Osteocyte (in vitro differentiated cells): ENCODE results near the gene SMPD3. TPM values are rescaled to one million over a fixed set of nuclear protein-coding genes. Genes with fewer than 3 reads are reported as not detected.

Experiments
- DNase-seq: peaks from one replicate; pipeline ENCODE4 v3.0.0; 2021; ENCODE audit warnings: mixed read lengths; ENCODE audit not compliant: unreplicated experiment; ENCODE audit errors: extremely low spot score
- H3K27ac Mint-ChIP-seq: one replicate; pipeline ENCODE4 v1.8.0; 2021; ENCODE audit warnings: mild to moderate bottlenecking, mixed read lengths; ENCODE audit not compliant: unreplicated experiment
- H3K27me3 Mint-ChIP-seq: one replicate; pipeline ENCODE4 v1.8.0; 2021; ENCODE audit warnings: mixed read lengths; ENCODE audit not compliant: unreplicated experiment
- H3K36me3 Mint-ChIP-seq: one replicate; pipeline ENCODE4 v1.8.0; 2021; ENCODE audit warnings: mixed read lengths; ENCODE audit not compliant: unreplicated experiment
- H3K4me1 Mint-ChIP-seq: one replicate; pipeline ENCODE4 v1.8.0; 2021; ENCODE audit warnings: mixed read lengths; ENCODE audit not compliant: unreplicated experiment
- H3K4me3 Mint-ChIP-seq: one replicate; pipeline ENCODE4 v1.8.0; 2021; ENCODE audit warnings: mild to moderate bottlenecking, moderate library complexity, mixed read lengths; ENCODE audit not compliant: unreplicated experiment
- H3K9me3 Mint-ChIP-seq: one replicate; pipeline ENCODE4 v1.8.0; 2021; ENCODE audit warnings: mixed read lengths; ENCODE audit not compliant: unreplicated experiment
- total RNA-seq: library from RNA; stranded (reverse); gene quantifications from 2 replicates; pipeline ENCODE4 v1.2.1, GENCODE V29; 2021
- TF ChIP-seq, protein P1 (sequence below): fragments of 200-600 bp; sonication (generic); IDR thresholded peaks from 2 replicates; pipeline ENCODE4 v1.5.0; 2021; ENCODE audit warnings: antibody characterized with exemption, mild to moderate bottlenecking, moderate library complexity

The SMPD3 gene
- total RNA-seq, 1 donor from 2014 or later = not detected

DNA sequence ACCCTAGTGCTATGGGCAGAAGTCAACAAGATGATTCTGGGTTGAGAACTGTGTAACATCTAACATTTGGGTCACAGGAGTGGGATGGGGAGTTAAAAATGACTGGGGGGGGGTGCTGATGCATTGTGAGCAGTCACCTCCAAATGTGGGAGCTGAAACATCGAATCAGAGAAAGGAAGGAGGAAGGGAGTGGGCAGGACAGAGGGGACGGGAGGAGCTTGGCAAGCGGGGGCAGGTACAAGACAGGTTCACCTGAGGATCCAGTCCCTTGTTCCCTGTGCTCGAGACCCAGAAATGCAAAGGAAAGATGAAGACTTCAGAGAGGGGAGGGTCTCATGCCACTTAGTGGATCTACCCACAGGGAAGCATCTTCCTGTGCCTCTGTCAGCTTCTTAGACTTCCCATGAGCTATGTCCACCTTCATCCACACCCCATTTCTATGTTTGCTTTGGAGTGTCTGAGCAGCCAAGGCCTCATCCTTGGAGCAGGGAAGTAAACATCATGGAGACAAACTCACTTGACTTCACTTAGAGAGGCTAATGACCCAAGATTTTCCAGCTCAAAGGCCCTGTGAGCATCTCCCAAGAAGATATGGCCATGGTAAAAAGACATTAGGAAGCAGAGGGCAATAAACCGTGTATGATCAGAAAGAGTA lies 20.5 kb downstream of the SMPD3 start:
- DNase-seq = no peak
- H3K4me3 Mint-ChIP-seq = no peak overlapping the region
- no peaks in the 10 kb centered on the region for H3K36me3 Mint-ChIP-seq
- peaks cover 43% of the 10 kb centered on the region for H3K27me3 Mint-ChIP-seq
- TF ChIP-seq, protein P1, sequence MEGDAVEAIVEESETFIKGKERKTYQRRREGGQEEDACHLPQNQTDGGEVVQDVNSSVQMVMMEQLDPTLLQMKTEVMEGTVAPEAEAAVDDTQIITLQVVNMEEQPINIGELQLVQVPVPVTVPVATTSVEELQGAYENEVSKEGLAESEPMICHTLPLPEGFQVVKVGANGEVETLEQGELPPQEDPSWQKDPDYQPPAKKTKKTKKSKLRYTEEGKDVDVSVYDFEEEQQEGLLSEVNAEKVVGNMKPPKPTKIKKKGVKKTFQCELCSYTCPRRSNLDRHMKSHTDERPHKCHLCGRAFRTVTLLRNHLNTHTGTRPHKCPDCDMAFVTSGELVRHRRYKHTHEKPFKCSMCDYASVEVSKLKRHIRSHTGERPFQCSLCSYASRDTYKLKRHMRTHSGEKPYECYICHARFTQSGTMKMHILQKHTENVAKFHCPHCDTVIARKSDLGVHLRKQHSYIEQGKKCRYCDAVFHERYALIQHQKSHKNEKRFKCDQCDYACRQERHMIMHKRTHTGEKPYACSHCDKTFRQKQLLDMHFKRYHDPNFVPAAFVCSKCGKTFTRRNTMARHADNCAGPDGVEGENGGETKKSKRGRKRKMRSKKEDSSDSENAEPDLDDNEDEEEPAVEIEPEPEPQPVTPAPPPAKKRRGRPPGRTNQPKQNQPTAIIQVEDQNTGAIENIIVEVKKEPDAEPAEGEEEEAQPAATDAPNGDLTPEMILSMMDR = no peak
- H3K27ac Mint-ChIP-seq = no peak overlapping the region
- no peaks in the 10 kb centered on the region for H3K9me3 Mint-ChIP-seq
- no peaks in the 10 kb centered on the region for H3K4me1 Mint-ChIP-seq

DNA sequence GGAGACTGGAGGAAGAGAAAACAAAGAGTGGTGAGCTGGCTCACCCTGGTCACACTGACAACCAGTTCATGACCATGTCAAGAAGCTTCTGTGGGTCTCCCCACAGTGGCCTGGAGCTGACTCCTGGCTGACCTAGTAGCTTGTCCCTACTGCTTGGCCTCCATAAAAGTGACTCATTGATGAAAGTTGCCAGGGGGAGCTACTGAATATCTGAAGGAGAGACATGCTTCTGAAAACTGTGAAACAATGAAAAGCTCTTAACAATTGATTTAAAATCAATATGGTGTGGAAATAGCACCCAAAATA lies 22.0 kb downstream of the SMPD3 start:
- Mint-ChIP-seq H3K4me3 (no peak overlapping the region), H3K36me3 (no peaks in the 10 kb centered on the region), H3K4me1 (no peaks in the 10 kb centered on the region), H3K27me3 (peaks cover 41% of the 10 kb centered on the region), H3K27ac (no peak overlapping the region), H3K9me3 (no peaks in the 10 kb centered on the region)
- DNase-seq = no peak
- TF ChIP-seq, protein P1 = no peak

DNA sequence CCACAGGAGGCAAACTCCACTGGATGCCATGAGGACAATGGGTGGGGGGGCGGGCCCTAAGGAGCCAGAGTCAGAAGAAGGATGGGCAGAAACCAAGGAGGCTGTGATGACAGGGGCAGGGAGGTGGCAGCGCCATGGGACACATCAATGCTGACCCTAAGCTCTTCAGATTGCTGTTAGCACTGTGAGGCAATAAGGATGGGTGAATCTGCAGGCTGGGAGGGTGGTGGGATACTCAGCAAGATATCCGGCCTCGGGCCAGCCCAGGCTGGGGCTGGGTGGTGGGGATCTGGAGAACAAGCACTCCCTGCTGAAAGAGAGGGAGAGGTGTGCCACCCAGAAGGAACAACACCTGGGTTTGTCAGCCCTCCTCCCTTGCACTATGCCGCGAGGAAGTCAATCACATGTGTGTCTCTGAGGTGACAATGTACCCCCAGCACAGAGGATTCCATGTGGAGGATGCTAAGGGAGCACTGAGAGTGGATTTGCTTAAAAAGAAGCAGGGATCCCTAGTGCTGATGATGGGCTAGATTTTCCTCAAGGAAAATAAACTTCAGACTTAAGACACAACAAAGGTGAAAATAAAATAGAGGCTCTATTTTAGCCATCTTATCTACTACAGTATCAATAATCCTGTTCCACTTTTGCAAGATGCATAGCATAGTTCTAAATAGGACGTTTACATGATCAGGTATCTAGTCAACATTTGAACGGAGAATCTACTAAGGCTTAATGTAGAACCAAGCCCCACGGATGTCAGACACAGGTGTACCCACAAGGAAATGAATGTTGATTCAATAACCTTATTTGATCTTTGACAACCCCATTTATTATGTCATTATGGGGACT lies 22.6 kb downstream of the SMPD3 start:
- Mint-ChIP-seq H3K27me3 (peaks cover 37% of the 10 kb centered on the region), H3K27ac (no peak overlapping the region), H3K9me3 (no peaks in the 10 kb centered on the region), H3K36me3 (no peaks in the 10 kb centered on the region), H3K4me3 (no peak overlapping the region), H3K4me1 (no peaks in the 10 kb centered on the region)
- no peak for DNase-seq
- TF ChIP-seq, protein P1 = no peak

DNA sequence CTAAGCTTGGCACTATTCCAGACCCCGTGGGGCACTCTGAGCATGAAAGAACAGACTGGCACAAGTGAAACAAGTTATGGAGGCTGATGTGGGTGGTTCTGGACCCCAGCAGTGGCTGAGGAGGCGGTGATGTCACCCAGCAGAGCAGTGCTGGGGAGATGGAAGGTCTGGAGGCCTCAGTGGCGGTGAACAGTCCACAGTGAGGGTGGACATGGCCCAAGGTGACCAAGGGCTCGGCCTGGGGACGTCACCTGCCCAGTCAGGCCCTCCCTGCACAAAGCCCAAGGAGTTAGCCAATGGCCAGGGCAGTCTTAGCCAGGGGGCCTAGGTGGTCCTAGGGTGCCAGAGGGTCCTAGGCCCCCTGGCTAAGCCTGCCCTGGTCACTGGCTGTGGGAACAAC lies 24.5 kb downstream of the SMPD3 start:
- TF ChIP-seq, protein P1 = no peak
- no peaks in the 10 kb centered on the region for H3K36me3 Mint-ChIP-seq
- H3K27ac Mint-ChIP-seq = no peak overlapping the region
- DNase-seq = no peak
- H3K4me1 Mint-ChIP-seq = no peaks in the 10 kb centered on the region
- H3K27me3 Mint-ChIP-seq = peaks cover 32% of the 10 kb centered on the region
- H3K4me3 Mint-ChIP-seq = no peak overlapping the region
- no peaks in the 10 kb centered on the region for H3K9me3 Mint-ChIP-seq

DNA sequence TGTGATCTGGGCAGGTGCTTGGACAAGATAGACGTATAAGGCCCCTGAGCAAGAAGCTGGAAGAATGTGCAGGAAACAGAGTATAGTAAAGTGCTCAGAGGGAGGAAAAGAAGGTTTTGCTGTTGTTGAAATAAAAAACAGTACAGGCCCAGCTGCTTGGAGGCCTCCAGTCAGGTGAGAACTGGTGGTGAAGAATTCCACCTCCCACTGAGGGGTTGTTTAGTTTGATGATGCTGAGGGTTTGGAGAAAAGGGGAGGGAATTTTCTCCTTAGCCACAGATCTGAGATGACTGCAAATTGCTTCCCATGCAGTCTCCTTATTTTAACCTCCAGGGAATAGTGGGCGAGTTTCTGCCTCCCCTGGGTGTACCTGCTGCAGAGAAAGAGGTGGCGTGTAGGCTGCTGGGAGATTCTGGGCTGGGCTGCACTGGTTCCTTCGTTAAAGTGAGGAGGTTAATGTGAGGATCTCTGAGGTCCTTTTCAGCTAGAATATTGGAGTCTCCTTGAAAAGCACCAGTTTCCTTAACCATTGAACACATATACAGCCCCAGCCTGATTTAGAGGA lies 25.8 kb downstream of the SMPD3 start:
- Mint-ChIP-seq H3K27me3 (peaks cover 29% of the 10 kb centered on the region), H3K27ac (no peak overlapping the region), H3K9me3 (no peaks in the 10 kb centered on the region), H3K4me1 (no peaks in the 10 kb centered on the region), H3K36me3 (no peaks in the 10 kb centered on the region), H3K4me3 (no peak overlapping the region)
- no peak for DNase-seq
- TF ChIP-seq, protein P1 = no peak
